HAP-1 (cell line): ENCODE results near the gene KREMEN2.

Experiments used
- DNase-seq, 2 experiments: peaks; one replicate each; pipeline ENCODE4 v3.0.0-alpha.2; 2016 to 2020; ENCODE audit warnings: low spot score in 2 of 2
- H3K27me3 ChIP-seq: fragments of 250-450 bp; sonication (Bioruptor Pico); 2 replicates; pipeline ENCODE4 v1.5.1; 2020; ENCODE audit warnings: low read depth, mild to moderate bottlenecking, moderate library complexity
- H3K36me3 ChIP-seq: fragments of 250-450 bp; sonication (Bioruptor Pico); replicated peaks from 2 replicates; pipeline ENCODE4 v1.5.1; 2020; ENCODE audit warnings: mild to moderate bottlenecking
- H3K4me1 ChIP-seq: fragments of 250-450 bp; sonication (Bioruptor Pico); 2 replicates; pipeline ENCODE4 v1.5.1; 2020; ENCODE audit warnings: mild to moderate bottlenecking
- H3K4me3 ChIP-seq: fragments of 250-450 bp; sonication (Bioruptor Pico); 2 replicates; pipeline ENCODE4 v1.5.1; 2020; ENCODE audit warnings: mild to moderate bottlenecking, moderate library complexity
- H3K9me3 ChIP-seq: fragments of 250-450 bp; sonication (Bioruptor Pico); 2 replicates; pipeline ENCODE4 v1.5.1; 2020; ENCODE audit warnings: mild to moderate bottlenecking, moderate library complexity
- in situ Hi-C: fragments of 300-500 bp; cut with MboI; formaldehyde crosslinking; loops from 3 replicates; pipeline ENCODE4 v1.14.3; 2020; ENCODE audit warnings: low sequenced_read_pairs, inconsistent platforms, mixed read lengths

KREMEN2 gene

GRCh38 chr16:3013998-3014690 is 50.1 kb downstream of the KREMEN2 start:
- H3K4me3 ChIP-seq, result no peak overlapping the region
- no peaks in the 10 kb centered on the region for H3K4me1 ChIP-seq
- H3K36me3 ChIP-seq, result no peaks in the 10 kb centered on the region
- in situ Hi-C loops, result no loop called here
- no peaks in the 10 kb centered on the region for H3K9me3 ChIP-seq
- H3K27me3 ChIP-seq, result no peaks in the 10 kb centered on the region
- no peak for DNase-seq

GRCh38 chr16:3014971-3015370 is 50.9 kb downstream of the KREMEN2 start:
- no peaks in the 10 kb centered on the region for H3K36me3 ChIP-seq
- in situ Hi-C loops, result no loop called here
- H3K9me3 ChIP-seq, result no peaks in the 10 kb centered on the region
- H3K27me3 ChIP-seq, result no peaks in the 10 kb centered on the region
- no peak for DNase-seq
- no peaks in the 10 kb centered on the region for H3K4me1 ChIP-seq
- no peak overlapping the region for H3K4me3 ChIP-seq

- Histone ChIP-seq H3K36me3 (no peaks in the 10 kb centered on the region), H3K9me3 (no peaks in the 10 kb centered on the region), H3K27me3 (no peaks in the 10 kb centered on the region), H3K4me1 (no peaks in the 10 kb centered on the region), H3K4me3 (no peak overlapping the region)
- no peak for DNase-seq
- in situ Hi-C loops, result no loop called here
Measured at GRCh38 chr16:3015865-3016521, 51.9 kb downstream of the KREMEN2 start.

GRCh38 chr16:3017344-3017743 is 53.3 kb downstream of the KREMEN2 start:
- in situ Hi-C loops, result no loop called here
- Histone ChIP-seq H3K27me3 (no peaks in the 10 kb centered on the region), H3K4me1 (peaks cover 9% of the 10 kb centered on the region), H3K36me3 (peaks cover 8% of the 10 kb centered on the region), H3K4me3 (no peak overlapping the region), H3K9me3 (no peaks in the 10 kb centered on the region)
- DNase-seq, result no peak
